ENCODE measurements around the gene PSD4.

PSD4 gene

GRCh38 chr2:113167962-113168340, 5.8 kb upstream of the PSD4 start:
- DNase-seq (ENCODE audit: low read depth in 2 of 2), result no peak

DNA sequence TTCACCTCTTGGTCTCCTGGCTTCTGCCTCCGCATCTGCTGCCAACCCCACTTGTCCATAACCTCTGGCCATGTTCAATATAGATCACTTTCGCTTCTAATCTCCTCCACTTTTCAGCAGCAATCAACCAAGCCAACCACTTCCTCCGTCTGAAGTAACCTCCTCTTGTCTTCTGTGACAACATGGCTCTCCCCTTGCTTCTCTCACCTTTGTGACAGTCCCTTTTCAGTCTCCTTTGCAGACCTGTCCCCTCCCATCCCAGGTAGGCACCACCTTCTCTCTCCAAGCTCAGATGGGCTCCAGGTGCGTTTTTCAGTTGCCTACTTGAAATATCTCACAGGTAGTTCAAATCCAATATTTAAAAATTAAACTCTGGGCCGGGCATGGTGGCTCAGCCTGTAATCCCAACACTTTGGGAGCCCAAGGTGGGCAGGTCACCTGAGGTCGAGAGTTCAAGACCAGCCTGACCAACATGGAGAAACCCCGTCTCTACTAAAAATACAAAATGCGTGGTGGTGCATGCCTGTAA, 4.7 kb upstream of the PSD4 start:
- DNase-seq (ENCODE audit: low read depth in 2 of 2), result no peak

DNA sequence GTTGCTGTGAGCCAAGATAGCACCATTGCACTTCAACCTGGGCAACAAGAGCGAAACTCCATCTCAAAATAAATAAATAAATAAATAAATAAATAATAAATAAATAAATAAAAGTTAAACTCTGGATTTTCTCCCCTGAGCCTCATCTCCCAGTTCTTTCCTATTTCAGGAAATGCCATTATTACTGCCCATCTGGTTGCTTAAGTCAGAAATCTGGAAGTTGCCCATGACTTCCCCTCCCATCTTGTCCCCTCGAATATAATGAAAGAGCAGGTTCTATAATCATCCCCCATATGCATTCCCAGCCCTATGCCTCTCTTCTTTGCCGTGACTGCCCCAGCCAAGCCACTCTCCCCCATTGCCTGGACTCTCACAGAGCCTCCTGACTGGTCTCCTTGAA, 4.2 kb upstream of the PSD4 start:
- DNase-seq (ENCODE audit: low read depth in 2 of 2), result no peak

GRCh38 chr2:113171334-113172075, 2.3 kb upstream of the PSD4 start:
- DNase-seq (ENCODE audit: low read depth in 2 of 2), result no peak

- no peak for DNase-seq (ENCODE audit: low read depth in 2 of 2)
Measured at GRCh38 chr2:113172721-113173541, 840 bp upstream of the PSD4 start.

- no peak for DNase-seq (ENCODE audit: low read depth in 2 of 2)
Measured at GRCh38 chr2:113174376-113174750, 592 bp downstream of the PSD4 start.

DNA sequence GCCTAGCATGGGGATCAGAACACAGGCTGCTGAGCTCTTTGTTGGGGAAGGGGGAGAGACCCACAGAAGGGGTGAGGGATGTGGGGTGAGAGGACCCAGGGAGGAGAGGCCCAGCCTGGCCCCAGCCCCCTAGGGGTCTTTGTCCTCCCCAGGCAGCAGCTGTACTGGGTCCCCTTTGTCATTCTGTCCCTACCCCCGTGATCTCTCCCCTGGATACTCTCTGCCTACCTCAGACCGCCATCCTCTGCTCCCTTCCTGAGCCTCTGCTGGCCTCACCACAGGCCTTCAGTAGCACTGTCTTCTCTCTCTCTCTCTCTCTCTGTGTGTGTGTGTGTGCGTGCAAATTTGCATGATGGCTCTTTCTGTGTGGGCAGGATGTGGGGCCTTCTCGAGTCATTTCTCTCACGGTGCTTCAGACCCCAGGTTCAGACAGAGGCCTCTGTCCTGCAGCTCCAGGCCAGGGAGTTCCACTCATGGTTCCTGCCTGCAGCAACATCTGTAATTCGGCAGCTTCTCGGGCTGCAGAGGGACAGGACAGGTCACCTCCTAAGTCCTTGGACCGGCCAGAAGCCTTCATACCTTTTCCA, 1.4 kb downstream of the PSD4 start:
- DNase-seq (ENCODE audit: low read depth in 2 of 2), result no peak

GRCh38 chr2:113175736-113176695, 2.2 kb downstream of the PSD4 start:
- DNase-seq (ENCODE audit: low read depth in 2 of 2), result no peak

GRCh38 chr2:113176696-113177355, 3.1 kb downstream of the PSD4 start:
- DNase-seq (ENCODE audit: low read depth in 2 of 2), result no peak

GRCh38 chr2:113178069-113178746, 4.4 kb downstream of the PSD4 start:
- DNase-seq (ENCODE audit: low read depth in 2 of 2), result no peak

- DNase-seq (ENCODE audit: low read depth in 2 of 2), result no peak
Measured at GRCh38 chr2:113178891-113179290, 5.1 kb downstream of the PSD4 start.

DNA sequence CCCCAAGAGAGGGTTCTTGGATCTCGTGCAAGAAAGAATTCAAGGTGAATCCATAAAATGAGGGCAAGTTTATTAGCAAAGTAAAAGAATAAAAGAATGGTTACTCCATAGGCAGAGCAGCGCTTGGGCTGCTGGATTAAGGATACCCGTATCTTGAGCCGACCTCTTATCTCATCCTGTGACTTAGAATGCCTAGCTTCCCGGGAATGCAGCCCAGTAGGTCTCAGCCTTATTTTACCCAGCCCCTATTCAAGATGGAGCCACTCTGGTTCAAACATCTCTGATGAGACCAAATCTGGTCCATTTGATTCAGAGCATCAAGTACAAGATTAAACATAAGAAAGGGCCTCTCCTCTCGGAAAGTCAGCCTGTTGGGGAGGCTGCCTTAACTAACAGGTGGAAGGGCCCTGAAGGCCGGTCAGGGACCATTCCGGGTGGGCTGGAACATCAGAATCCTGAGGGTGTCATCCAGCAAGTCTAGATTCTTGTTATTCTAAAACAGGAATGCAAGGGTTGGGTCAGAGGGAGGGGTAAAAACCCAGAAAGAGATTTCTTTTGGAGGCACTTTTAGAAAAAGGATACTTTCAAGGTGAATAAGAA, 5.8 kb downstream of the PSD4 start:
- no peak for DNase-seq (ENCODE audit: low read depth in 2 of 2)

- DNase-seq (ENCODE audit: low read depth in 2 of 2), result no peak
Measured at GRCh38 chr2:113180131-113180946, 6.6 kb downstream of the PSD4 start.

GRCh38 chr2:113181258-113182051, 7.7 kb downstream of the PSD4 start:
- DNase-seq (ENCODE audit: low read depth in 2 of 2), result no peak

GRCh38 chr2:113182471-113183260, 8.9 kb downstream of the PSD4 start:
- no peak for DNase-seq (ENCODE audit: low read depth in 2 of 2)

DNA sequence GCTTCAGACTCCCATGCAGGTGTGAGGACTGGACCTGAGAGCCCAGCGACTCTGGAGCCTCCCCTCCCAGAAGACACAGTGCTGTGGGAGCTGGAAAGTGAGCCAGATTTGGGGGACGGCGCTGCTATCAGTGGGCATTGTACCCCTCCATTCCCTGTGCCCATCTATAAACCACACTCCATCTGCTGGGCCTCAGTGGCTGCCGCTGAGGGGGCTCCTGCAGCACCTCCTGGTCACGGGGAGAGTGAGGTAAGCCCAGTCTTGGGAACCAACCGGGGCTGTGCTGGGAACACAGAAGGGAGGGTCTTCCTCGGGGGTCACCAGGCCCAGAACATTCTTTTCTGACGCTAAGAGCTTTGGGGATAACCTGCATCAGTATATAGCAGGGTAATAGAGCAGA, 9.5 kb downstream of the PSD4 start:
- DNase-seq (ENCODE audit: low read depth in 2 of 2), result no peak

GRCh38 chr2:113183703-113184102, 9.9 kb downstream of the PSD4 start:
- no peak for DNase-seq (ENCODE audit: low read depth in 2 of 2)
